DMS 273 (cell line): ENCODE measurements around the gene PRDM12.
A peak's percentile ranks its signal among the peaks of the same experiment; 100 is the strongest.

Experiments
- DNase-seq: peaks from one replicate; lab custom pipeline; 2025; ENCODE audit not compliant: unreplicated experiment; lab: John Stamatoyannopoulos, UW

Gene PRDM12

DNA sequence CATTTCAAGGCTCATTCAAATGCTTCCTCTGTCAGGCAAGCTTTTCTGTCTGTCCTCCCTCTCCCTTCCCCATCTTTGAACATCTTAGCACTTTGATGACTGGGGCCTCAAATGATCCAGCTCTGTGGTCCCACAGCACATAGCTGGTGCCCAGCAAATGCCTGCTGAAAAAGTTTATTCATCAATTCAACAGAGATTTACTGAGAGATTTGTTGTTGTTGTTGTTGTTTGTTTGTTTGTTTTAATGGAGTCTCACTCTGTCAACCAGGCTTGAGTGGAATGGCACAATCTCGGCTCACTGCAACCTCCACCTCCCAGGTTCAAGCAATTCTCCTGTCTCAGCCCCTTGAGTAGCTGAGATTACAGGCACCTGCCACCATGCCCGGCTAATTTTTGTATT is 23.2 kb downstream of the PRDM12 start:
- no peak for DNase-seq

DNA sequence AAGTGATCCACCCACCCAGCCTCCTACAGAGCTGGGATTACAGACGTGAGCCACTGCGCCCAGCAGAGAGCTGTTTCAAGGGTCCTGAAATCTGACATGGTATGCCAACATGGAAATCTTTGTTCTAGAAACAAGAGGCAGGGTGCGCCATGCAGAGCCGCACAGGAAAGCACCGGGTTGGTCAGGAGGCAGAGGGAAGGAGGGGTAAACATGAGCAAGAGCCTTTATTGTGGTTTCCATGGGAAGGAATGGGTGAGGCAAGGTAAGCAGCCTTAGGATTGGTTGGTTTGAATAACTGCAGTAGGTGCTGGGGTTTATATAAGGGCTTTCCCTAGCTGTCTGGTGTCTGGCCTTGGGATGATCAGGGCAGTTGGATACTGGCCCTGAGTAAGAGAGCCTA is 23.7 kb downstream of the PRDM12 start:
- no peak for DNase-seq

DNA sequence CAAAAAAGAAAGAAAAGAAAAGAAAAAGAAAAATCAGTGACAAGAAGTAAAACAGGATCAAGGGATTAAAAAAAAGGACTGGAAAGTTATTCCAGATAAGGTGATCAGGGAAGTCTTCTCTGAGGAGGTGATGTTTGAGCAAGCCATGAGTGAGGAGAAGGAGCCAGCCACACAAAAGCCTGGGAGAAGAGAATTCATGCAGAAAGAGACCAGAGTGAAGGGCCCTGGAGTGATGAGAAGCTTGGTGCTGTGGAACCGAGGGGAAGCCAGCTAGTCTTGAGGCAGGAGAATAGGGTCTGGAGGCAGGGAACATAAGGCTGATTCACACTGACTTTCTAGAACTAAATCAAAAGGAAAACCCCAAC is 25.2 kb downstream of the PRDM12 start:
- DNase-seq, result no peak

DNA sequence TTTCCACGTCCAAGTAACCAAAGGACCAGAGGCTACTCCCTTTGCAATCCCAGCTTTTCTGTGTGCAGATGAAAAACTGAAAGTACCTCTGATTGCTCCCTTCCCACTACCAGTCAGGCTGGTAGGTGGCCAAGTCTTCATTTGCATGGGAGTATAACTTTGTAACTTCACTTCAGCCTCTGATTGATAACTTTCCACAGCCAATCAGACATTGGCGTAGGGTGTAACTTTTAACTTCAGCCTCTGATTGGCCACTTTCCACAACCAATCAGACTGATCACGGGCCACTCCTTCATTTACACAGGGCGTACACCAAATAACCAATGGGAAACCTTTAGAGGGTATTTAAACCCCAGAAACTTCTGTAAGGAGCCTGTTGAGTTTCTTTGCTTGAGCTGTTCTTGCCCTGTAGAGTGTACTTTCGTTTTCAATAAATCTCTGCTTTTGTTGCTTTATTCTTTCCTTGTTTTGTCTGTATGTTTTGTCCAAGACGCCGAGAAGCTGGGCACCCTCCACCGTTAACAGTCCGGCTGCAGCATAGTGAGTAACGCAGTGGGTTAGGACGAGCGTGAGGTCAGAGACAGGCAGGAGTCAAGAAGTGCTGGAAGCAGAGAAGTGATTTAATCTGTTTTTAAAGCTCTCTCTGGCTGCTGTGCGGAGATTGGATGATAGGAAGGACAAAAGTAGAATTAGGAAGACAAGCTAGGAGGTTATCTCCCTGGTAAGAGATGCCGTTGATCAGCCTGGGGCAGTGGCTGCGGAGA is 25.7 kb downstream of the PRDM12 start:
- DNase-seq, result peak; percentile 95

DNA sequence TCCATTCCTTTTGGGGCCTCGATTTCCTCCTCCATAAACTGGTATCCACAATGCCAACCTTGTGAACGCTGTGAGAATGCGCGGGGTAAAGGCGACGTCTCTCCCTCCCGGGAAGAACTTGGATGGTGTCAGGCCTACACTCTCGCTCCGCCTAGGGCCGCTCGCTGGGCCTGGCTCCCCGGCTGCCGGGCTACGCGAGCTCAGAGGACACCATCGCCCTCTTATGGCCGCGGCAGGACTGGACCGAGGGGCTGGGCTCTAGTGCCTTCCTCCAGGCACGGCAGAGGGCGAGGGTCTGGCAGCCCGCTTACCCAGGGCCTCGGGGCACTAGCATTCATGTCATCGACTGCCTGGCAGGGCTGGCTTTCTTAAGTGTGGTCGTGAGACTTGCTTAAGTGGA is 27.9 kb downstream of the PRDM12 start:
- peak; percentile 27 for DNase-seq

DNA sequence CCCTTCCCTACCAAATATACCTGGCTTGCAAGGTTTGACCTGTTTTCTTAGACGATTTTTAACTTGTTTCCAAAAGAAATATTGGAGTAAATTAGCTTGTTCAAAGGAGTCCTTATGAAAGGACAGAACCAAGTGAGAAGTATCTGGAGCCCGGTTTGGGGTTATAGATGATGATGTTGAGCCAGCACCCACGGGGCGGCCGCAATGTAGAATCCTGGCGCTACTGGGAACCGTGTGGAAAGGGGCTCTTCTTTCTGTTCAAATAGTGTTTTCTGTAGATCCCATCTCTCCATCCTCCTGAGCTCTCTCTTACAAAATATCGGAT is 28.7 kb downstream of the PRDM12 start:
- no peak for DNase-seq

DNA sequence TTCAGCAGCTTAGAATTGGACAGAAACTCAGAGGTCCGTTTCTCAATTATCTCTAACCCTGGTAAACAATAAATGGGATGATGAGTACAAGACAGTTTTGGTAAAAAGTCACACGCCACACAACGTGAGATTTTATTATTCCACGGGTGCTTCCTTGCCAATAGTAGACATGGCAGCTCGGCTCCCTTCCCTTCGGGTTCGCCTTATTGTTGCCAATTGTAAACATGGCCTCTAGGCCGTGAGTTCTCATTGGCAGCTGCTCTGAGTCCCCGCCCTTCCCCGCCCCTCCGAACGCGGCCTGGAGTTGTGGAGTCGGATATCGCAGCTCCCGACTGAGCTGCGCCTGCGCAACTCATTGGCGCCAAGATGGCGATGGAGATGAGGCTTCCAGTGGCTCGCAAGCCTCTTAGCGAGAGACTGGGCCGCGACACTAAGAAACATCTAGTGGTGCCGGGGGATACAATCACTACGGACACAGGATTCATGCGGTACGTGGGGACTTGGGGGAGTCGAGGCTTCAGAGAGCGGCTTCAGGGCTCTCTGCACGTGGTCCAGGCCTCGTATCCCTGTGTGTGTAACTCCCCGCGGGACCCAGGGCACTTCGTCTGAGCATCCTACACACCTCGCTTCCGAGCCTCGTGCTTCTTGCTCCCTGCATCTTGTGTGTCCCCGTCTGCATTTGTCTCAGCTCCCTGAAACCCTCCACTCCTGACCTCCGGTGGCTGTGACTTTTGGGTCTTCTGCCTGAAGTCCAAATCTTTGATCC is 29.2 kb downstream of the PRDM12 start, which contains the start of gene EXOSC2:
Gene EXOSC2 (plus strand): TSS at position 355 of the 766 bp plus-strand sequence. CDS start 12 bp downstream, at position 367.
- peak; percentile 99 for DNase-seq

DNA sequence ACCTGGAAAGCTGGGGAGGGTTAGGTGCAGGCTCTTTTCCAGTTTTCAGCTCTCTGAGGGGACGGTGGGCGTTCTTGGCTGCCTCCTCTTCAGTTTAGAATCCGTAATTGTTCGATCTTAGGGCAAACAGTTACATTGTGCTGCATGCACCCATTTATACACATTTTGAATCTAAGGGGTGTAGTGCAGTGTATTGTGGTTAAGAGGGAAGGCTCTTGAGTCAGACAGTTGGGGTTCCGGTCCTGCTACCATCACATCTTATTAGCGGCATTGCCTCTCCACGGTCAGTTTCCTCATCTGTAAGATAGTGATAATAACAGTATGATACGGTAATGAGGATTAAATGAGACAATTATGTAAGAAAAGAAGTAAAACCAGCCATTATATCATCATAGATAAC is 29.8 kb downstream of the PRDM12 start:
- DNase-seq, result no peak

DNA sequence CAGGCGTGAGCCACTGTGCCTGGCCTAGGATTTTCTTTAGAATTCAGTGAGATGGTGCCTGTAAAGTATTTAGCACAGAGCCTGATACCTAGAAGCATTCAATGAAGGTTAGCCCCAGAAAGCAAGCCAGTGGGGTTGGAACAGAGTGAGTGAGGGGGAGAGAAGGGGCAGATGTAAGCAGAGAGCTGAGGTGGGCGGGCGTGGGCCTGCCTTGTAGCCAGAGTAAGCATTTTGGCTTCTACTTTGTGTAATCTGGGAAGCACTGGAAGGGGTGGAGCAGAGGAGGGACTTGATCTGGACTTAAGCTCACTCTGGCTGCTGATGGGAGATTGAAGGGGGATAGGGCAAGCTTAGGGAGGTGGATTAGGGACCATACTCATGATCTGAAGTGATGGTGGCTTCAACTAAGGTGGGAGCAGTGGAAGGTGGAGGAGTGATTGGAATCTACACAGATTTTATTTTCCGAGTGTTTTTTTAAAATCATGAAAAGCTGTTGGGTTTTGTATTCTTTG is 31.8 kb downstream of the PRDM12 start:
- DNase-seq, result no peak

DNA sequence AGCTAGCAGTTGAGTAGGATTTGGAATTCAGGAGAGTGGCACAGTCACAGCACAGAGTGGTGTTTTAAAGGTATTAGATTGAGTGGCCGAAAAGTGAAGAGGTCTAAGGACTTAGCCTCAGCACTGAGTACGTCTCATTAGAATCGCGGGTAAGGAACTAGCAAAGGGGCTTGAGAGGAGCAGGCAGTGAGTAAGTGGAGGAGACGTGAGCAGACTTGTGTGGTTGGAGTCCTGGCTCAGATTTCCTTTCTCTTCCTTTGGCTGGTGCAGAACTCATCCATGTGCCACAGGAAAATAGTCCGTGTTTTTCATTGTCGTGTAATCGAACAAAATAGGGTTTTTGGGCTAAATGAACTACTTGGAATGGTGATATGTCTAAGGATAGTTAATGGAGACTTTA is 32.6 kb downstream of the PRDM12 start:
- DNase-seq, result no peak

DNA sequence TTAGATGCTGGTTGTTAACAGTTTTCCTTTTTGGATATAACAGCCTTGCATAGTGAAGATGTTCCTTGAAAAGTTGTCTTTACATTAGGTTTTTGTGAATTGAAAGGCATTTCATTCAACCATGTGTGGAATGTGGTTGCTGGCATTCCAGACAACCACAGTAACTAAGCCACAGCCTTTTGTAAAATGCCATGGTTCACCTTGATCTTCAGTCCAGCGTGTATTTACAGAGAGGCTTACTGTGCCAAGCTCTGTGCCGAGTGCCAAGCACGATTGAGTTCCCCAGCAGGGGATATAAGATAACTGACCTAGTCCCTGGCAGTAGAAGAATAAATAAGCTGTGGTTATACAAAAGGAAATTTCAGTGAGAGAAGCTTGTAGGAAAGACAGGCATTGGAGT is 34.1 kb downstream of the PRDM12 start:
- no peak for DNase-seq

DNA sequence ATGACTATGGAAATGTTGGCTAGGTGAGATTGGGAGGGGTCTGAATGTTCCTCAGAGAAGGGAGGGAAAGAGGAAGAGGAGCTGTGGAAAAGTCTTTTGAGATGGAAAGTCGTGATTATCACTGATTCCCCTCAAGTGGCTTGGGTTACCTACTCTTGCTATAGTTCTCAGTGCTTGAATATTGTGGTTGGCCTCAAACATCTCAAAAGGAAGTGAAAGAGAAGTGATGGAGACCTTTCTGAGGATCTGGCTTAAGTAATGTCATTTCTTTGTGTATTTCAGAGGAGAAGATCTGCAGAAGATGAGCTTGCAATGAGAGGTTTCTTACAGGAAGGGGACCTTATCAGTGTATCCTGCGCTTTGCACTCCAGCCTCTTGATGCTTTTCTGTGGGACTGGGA is 34.7 kb downstream of the PRDM12 start:
- DNase-seq, result no peak

DNA sequence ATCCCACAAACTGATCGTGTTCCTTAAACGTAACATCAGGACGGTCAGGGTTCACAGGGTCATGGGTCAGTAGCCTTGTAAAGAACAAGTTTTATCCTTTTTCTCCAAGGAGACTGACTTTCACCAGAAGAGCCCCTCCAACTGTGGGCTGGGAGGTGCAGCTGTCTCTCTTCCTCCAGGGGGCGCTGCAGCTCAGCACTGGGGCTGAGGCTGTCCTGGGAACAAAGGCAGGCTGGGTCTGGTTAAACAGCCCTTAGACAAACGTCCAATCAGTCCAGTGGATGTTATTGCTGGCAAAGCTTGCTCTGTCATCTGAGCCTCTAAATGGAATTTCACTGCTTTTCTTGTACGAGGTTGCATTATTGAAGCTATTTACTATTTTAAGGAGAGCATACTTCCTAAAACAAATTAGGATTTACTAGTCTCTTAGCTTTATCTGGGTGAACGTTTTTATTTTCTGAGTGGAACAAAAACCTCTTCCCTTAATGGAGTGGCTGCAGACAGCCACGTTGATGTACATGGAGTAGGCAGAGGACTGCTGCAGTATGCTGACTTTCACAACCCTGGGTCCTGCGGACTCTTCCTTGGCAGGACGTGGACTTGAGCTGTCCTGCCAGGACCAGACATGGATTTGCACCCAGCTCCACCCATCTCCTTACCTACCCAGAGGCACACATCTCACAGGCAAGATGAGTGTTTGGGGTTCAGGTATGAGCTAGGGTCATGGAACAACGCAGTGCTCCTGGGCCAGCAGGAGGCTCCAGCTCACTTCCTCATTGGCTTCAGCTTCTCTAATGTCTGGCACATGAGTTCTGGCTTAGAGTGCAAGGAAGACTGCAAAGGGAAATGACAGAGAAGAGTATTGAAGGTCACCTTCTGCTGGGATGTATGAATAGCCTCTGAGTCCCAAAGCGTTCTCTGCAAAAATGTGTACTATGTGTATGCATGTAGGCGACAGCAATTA is 36.9 kb downstream of the PRDM12 start:
- peak; percentile 84 for DNase-seq

DNA sequence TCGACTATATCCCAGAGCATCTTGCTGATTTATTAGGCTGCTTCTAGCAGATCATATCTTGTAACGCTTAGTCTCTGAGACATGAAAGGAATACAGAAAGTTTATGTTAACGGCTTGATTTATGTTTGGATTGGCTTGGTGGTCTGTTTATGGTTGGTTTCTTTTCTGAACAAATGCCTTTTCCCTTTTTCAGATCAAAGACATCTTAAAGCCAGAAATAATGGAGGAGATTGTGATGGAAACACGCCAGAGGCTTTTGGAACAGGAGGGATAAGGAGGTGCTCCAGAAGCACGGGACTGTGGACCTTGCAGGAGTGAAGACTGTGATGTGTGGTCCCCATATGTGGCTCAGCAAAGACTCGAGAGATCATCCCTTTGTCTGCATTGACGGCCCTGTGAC is 39.1 kb downstream of the PRDM12 start:
- no peak for DNase-seq

DNA sequence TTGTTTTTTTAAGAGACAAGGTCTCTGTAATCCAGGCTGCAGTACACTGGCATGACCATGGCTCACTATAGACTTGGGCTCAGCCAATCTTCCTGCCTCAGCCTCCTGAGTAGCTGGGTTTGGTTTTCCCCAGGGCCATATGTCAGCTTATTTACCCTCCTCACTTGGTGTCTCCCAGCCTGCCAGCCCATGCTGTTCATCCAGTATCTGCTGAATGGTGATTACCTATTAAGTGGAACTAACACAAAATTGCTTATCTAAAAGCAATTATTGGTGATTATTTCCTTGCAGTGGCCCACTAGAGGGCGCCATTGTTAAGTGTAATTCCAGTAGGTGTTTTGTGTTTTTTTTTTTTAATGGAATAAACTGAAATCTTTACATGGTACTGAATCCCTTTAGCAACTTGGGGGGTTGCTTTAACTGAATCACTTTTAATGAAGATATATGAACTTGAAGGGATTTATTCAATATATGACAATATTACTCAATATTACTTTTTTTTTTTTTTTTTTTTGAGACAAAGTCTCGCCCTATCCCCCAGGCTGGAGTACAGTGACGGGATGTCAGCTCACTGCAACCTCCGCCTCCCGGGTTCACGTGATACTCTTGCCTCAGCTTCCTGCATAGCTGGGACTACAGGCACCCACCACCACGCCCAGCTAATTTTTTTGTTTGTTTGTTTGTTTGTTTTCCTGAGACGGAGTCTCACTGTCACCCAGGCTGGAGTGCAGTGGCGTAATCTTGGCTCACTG is 43.0 kb downstream of the PRDM12 start:
- peak; percentile 81 for DNase-seq

DNA sequence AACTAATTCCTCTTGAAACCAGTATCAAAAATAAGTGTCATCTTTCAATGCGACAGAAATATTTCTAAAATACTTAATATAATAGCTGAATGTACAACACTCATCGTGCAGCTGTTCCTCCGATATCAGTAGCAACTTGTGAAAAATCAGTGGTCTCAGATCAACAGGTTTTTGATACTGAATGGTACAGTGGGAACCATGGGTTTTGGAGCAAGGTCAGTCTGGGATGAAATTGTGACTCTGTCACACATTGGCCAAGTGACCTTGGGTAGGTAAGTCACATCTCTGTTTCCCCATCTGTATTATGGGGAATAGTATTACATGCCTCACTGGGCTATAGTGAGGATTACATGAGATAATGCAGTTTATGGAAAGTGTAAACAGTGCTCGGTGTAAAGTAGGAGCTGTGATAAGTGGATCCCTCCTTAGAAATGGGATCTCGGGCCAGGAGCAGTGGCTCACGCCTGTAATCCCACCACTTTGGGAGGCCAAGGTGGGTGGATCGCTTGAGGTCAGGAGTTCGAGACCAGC is 46.5 kb downstream of the PRDM12 start:
- DNase-seq, result no peak

DNA sequence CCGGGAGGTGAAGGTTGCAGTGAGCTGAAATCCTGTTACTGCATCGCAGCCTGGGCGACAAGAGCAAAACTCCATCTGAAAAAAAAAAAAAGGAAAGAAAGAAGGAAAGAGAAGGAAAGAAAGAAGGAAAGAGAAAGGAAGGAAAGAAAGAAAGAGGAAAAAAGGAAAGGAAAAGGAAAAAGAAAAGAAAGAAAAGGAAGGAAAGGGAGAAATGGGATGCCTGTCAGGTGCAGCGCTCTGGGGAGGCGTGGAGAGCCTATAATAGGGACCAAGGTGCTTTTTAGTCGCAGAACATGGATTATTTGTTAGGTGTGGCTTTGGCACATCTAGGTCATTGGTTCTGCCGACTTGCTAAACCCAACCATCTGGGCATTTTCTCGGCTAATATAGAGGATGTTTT is 47.1 kb downstream of the PRDM12 start:
- DNase-seq, result peak; percentile 52

DNA sequence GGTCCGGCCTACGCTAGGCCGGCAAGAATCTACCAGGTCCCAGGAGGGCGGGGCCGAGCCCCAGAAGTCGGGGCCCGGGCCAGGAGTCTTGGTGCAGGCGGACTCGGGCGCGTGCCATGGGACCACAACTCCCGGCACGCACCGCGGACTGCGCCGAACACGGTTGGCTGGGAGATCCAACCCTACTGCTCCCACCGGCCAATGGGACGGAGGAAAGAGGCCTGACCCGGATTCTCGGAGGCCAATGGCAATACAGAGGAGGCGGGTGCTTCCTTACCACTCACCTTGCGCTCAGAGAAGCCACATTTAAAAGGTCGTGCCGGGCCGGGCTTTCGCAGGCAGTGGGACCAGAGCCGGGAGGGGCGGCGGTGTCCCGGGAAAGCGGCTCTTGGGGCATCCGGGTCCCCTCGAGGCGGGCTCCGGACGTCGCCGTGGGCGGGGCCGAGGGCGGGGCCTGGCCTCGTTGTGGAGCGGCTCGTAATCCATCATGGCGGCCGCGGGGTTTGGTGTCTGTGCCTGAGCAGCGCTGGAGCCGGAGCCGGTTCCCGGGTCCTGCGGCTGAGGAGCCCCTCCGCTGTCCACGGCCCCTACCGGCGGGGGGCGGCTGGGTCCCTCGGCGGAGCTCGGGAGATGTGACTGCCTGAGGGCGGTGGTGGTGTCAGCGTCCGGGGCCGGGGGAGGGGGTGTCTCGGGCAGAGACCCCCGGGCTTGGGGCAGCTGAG is 48.3 kb downstream of the PRDM12 start:
- DNase-seq, result peak; percentile 99

DNA sequence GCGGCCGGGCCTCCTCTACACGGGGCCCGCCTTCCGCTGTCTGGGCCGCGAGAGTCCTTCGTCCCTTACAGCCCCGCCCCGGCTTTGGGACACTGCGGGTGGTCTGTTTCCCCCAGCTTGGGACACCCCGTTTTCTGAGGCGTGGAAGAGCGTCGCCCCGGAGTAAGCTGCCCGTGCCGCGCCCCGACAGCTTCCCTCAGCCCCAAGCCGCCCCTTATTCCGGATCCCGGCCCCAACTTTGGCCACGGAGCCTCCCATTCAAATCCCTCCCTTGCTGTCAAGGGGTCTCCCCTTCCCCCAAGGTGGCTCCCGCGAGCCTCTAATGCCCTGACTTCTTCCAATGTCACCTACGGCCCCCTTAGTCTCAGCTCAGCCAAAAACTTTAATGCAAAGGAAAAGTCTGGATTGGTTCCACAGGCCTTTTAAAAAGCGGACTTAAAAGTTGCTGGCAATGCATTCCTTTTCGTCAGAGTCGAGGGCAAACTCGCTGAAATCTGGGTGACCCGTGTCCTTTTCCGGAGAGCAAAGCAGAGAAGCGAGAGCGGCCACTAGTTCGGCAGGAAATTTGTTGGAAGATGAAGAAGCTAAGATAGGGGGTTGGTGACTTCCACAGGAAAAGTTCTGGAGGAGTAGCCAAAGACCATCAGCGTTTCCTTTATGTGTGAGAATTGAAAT is 49.0 kb downstream of the PRDM12 start:
- peak; percentile 65 for DNase-seq
